Heart right ventricle (tissue), 16 donors: ENCODE results near the gene STXBP4. TPM values are rescaled to one million over a fixed set of nuclear protein-coding genes. Genes with fewer than 3 reads are reported as not detected.

Experiments used
- ATAC-seq, 8 donors: fragments of 200-7000 bp; cut with Tn5 transposase; one replicate each; pipeline ENCODE4 v1.9.1; 2020; ENCODE audit warnings: mild to moderate bottlenecking in 8 of 8, moderate library complexity in 8 of 8, moderate number of reproducible peaks in 1 of 8
- DNase-seq, 2 donors: peaks; one replicate each; pipeline ENCODE4 v3.0.0-alpha.2; 2020
- H3K27ac ChIP-seq, 10 donors: fragments of 200-600 bp; sonication (generic) in 2 of 10; one replicate each; pipeline versions ENCODE4 v1.5.0 to v1.8.0; 2020 to 2022; ENCODE audit warnings: mild to moderate bottlenecking in 3 of 10
- H3K27me3 ChIP-seq, 7 donors: fragments of 200-600 bp; one replicate each; pipeline ENCODE4 v1.8.0; 2021 to 2022; ENCODE audit warnings: mild to moderate bottlenecking in 2 of 7
- H3K36me3 ChIP-seq, 9 donors: fragments of 200-600 bp; sonication (generic) in 1 of 9; one replicate each; pipeline versions ENCODE4 v1.5.0 to v1.8.0; 2020 to 2022; ENCODE audit warnings: mild to moderate bottlenecking in 2 of 9
- H3K4me1 ChIP-seq, 9 donors: fragments of 200-600 bp; sonication (generic) in 1 of 9; one replicate each; pipeline versions ENCODE4 v1.5.0 to v1.8.0; 2020 to 2022; ENCODE audit warnings: mild to moderate bottlenecking in 4 of 9
- H3K4me3 ChIP-seq, 10 donors: fragments of 200-600 bp; sonication (generic) in 2 of 10; one replicate each; pipeline versions ENCODE4 v1.5.0 to v1.8.0; 2020 to 2022; ENCODE audit warnings: mild to moderate bottlenecking in 7 of 10, moderate library complexity in 2 of 10
- H3K9me3 ChIP-seq, 11 donors: fragments of 200-600 bp in 10 of 11; sonication (generic) in 2 of 11; one replicate each; pipeline versions ENCODE4 v1.5.0 to v1.8.0; 2013 to 2022; ENCODE audit warnings: mild to moderate bottlenecking in 2 of 11, control low read depth in 1 of 11, moderate library complexity in 1 of 11
- WGBS, 2 donors: extraction: QIAGEN DNeasy Blood & Tissue Kit; methylation state at CpG; one replicate each; pipeline ENCODE4 v1.1.7; 2013; ENCODE audit warnings: inconsistent platforms in 1 of 2; 5-methylcytosine and 5-hydroxymethylcytosine counted together
- intact Hi-C, 10 donors: fragments of 100-400 bp; cut with DNase I; formaldehyde crosslinking; loops; one replicate each; pipeline versions ENCODE4 v1.11.1 to v1.14.2; 2022
- polyA plus RNA-seq, 2 donors: library from polyadenylated mRNA; stranded (reverse); fragments of 200-250 nt; gene quantifications; one replicate each; pipeline ENCODE4 v1.2.3, GENCODE V29; 2013
- total RNA-seq, 10 donors: library from RNA; stranded (reverse); fragmentation: NEBNext Ultra II Directional in 3 of 10; extraction: Animal tissue kit (Norgen Biotek cat#: 25700) in 3 of 10; gene quantifications; one replicate each; pipeline versions ENCODE4 v1.2.1 to v1.2.4, GENCODE V29; 2021 to 2023
- TF ChIP-seq, protein P1 (sequence below), 9 donors: fragments of 200-600 bp; sonication (generic) in 2 of 9; IDR thresholded peaks; one replicate each; pipeline versions ENCODE4 v1.5.0 to v1.8.0; 2021 to 2022; ENCODE audit warnings: antibody characterized with exemption in 9 of 9, mild to moderate bottlenecking in 5 of 9, moderate library complexity in 1 of 9
- donor health status: Arrhythmogenic right ventricular cardiomyopathy.
- donor health status: ischemic (EF 13 %, LVEDD 7.1; RV severe dilation, severe dysfunction).
- donor health status: healthy with polysubstance abuse.
- donor health status: DM: no; HTN: yes; CAD: no.
- donor health status: DM: no; HTN: no; CAD: no.
- donor health status: ischemic (EF 25% LVEDD 6.9; RV normal size, moderate dysfunction).
- donor health status: ischemic (EF 25% LVEDD 5.7; RV mildly dilated, moderate dysfunction).
- donor health status: healthy.
- donor health status: DM: yes; HTN: yes; CAD: no.
- donor health status: Ischemic cardiomyopathy.
- donor health status: ischemic (EF 35%, LVEDD 5.7; RV mildly dilated, moderate dysfunction).
- donor health status: nonischemic (EF 11% LVEDD 7.7; RV severe dilation, severe dysfunction).
- donor health status: DM: yes; HTN: yes; CAD: no.
- donor health status: PGD.
- donor health status: ischemic (EF 29% LVEDD 5.4; RV normal size, mild dysfunction).
- donor health status: nonischemic (EF 23%, LVEDD 6.1; RV moderate dilation, normal function).

STXBP4 gene
- total and polyA plus RNA-seq, 12 donors: 0.77 to 8.3 (median 5.0) TPM

DNA sequence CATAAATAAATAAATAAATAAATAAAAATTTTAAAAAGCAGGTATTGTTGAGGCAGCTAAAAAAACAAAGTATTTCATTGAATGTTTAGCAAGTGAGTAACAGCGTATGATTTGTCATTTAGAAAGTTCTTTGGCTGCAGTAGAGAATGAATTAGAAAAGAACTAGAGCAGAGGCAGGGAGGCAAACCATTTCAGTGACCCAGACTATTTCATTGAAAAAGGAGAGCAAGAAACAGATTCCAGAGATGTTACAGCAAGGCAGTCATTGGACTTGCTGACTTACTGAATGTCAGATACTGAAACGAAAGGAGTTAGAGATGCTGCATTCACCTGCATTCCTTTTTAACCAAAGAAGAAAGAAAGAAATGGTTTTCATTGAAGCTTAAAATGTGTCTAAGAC, 190.7 kb downstream of the STXBP4 start:
- Histone ChIP-seq H3K9me3 (no peaks in the 10 kb centered on the region), H3K27me3 (no peaks in the 10 kb centered on the region), H3K4me3 (no peak overlapping the region), H3K27ac (no peak overlapping the region), H3K4me1 (peaks cover 0 to 12% (median 5%) of the 10 kb centered on the region in 9 donors), H3K36me3 (peaks cover 0 to 16% (median 0%) of the 10 kb centered on the region in 9 donors)
- TF ChIP-seq, protein P1, sequence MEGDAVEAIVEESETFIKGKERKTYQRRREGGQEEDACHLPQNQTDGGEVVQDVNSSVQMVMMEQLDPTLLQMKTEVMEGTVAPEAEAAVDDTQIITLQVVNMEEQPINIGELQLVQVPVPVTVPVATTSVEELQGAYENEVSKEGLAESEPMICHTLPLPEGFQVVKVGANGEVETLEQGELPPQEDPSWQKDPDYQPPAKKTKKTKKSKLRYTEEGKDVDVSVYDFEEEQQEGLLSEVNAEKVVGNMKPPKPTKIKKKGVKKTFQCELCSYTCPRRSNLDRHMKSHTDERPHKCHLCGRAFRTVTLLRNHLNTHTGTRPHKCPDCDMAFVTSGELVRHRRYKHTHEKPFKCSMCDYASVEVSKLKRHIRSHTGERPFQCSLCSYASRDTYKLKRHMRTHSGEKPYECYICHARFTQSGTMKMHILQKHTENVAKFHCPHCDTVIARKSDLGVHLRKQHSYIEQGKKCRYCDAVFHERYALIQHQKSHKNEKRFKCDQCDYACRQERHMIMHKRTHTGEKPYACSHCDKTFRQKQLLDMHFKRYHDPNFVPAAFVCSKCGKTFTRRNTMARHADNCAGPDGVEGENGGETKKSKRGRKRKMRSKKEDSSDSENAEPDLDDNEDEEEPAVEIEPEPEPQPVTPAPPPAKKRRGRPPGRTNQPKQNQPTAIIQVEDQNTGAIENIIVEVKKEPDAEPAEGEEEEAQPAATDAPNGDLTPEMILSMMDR (IDR thresholded peaks at IDR 0.05): no peak
- intact Hi-C loops: loop anchor here in 1 of 10 donors (10.0 kb wide), 1 partner anchor 74 kb away; no protein-coding TSS in a partner anchor
- DNase-seq (no peak), ATAC-seq (no peak)
- 93 to 99% methylated on average over 2 of the region's 2 CpGs for WGBS, 2 donors

DNA sequence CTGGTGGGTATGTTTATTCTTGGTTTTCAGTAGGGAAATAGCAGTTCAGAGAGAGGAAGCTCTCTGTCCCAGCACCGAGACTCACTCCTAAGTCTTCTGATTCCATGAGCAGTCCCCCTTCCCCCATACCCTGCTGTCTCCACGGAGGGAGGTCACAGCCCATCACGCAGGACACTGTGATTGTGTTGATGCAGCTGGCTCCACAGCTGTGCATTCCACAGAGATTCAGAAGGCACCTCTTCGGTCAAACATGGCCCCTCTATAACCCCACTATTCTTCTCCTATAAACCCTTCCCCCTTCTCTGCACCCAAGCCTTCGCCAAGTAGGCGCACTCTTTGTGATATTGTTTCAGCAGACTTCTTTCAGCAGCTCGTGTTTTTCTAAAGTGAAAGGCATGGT, 191.9 kb downstream of the STXBP4 start:
- 92 to 96% methylated on average over 7 of the region's 7 CpGs for WGBS, 2 donors

GRCh38 chr17:55161935-55162555, 193.5 kb downstream of the STXBP4 start:
- 87 to 89% methylated on average over 7 of the region's 7 CpGs for WGBS, 2 donors
- DNase-seq (no peak), ATAC-seq (no peak)
- Histone ChIP-seq H3K4me1 (peaks cover 0 to 3% (median 0%) of the 10 kb centered on the region in 9 donors), H3K27me3 (no peaks in the 10 kb centered on the region), H3K9me3 (no peaks in the 10 kb centered on the region), H3K27ac (no peak overlapping the region), H3K36me3 (peaks cover 0 to 16% (median 0%) of the 10 kb centered on the region in 9 donors), H3K4me3 (no peak overlapping the region)
- TF ChIP-seq, protein P1 (IDR thresholded peaks at IDR 0.05): no peak
- intact Hi-C loops: no loop called here

More for the DNA sequence above, 191.9 kb downstream of the STXBP4 start:
- ATAC-seq (no peak), DNase-seq (no peak)
- H3K9me3 ChIP-seq: no peaks in the 10 kb centered on the region
- H3K36me3 ChIP-seq: peaks cover 0 to 16% (median 0%) of the 10 kb centered on the region in 9 donors
- intact Hi-C loops: no loop called here
- H3K4me1 ChIP-seq: peaks cover 0 to 12% (median 4%) of the 10 kb centered on the region in 9 donors
- H3K27ac ChIP-seq: no peak overlapping the region
- no peaks in the 10 kb centered on the region for H3K27me3 ChIP-seq
- no peak overlapping the region for H3K4me3 ChIP-seq
- TF ChIP-seq, protein P1 (IDR thresholded peaks at IDR 0.05): no peak

DNA sequence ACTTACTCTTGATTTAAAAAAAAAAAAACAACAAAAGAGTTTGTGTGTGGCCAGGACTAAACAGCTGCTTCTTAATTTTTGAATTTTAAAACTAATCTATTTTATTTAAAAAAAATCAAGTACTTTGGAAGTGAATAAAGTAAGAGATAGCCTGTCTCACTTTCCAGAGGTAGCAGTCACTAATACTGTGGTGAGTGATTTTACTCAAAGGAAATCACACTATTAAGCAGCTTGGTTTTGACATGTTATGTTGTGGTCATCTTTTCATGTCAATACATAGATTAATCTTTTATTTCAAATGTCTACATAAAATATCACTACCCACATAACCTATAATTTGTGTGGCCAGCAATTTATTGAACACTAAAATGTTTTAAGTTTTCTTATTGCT, 194.0 kb downstream of the STXBP4 start:
- no peak overlapping the region for H3K4me3 ChIP-seq
- no peaks in the 10 kb centered on the region for H3K4me1 ChIP-seq
- intact Hi-C loops: no loop called here
- TF ChIP-seq, protein P1 (IDR thresholded peaks at IDR 0.05): no peak
- no peaks in the 10 kb centered on the region for H3K27me3 ChIP-seq
- no peak overlapping the region for H3K27ac ChIP-seq
- peaks cover 0 to 16% (median 0%) of the 10 kb centered on the region in 9 donors for H3K36me3 ChIP-seq
- no peaks in the 10 kb centered on the region for H3K9me3 ChIP-seq
- ATAC-seq (no peak), DNase-seq (no peak)
